Measurements from ENCODE around the gene TLE1. TPM values are rescaled to one million over a fixed set of nuclear protein-coding genes. Genes with fewer than 3 reads are reported as not detected.

The TLE1 gene
- total and polyA plus RNA-seq, 9 of the 15 experiments (the other 6 are each of a cell fraction or from before 2014, with no cell fraction given): 0.11 TPM; not detected in 8

DNA sequence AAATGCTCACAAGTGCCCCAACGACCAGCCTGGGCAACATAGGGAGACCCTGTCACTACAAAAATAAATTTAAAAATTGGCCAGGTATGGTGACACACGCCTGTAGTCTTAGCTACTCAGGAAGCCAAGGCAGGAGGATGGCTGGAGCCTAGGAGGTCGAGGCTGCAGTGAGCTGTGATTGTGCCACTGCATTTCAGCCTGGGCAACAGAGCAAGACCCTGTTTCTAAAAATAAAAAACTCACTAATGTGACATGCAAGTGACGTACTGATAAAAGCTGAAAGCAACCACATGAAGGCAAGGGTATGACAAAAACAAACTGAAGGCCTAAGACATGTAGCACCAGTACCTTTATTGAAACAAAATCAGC is 81.1 kb downstream of the TLE1 start:
- Histone ChIP-seq H3K4me3 (no peak overlapping the region), H3K79me2 (ENCODE audit: control insufficient read depth, insufficient read depth, low read length) (no peaks in the 10 kb centered on the region), H4K20me1 (replicated peaks; ENCODE audit: control insufficient read depth, insufficient read depth, low read length) (no peaks in the 10 kb centered on the region), H3K9ac (ENCODE audit: insufficient read depth in 1 of 2, low read depth in 2 of 2, low read length in 2 of 2) (no peak overlapping the region), H3K4me2 (ENCODE audit: insufficient read depth, low read length) (no peak overlapping the region), H3K9me1 (ENCODE audit: control insufficient read depth, insufficient read depth, low read length) (no peaks in the 10 kb centered on the region), H3K27ac (ENCODE audit: extremely low read depth, low read depth, low read length) (no peak overlapping the region), H3K27me3 (ENCODE audit: control insufficient read depth in 2 of 2, insufficient read depth in 2 of 2, low read length in 2 of 2) (no peaks in the 10 kb centered on the region), H3K36me3 (ENCODE audit: control insufficient read depth, insufficient read depth, low read length) (no peaks in the 10 kb centered on the region), H2AFZ (ENCODE audit: low read depth, low read length) (no peak overlapping the region), H3K9me3 (replicated peaks; ENCODE audit: control insufficient read depth, insufficient read depth, low read depth, low read length) (no peaks in the 10 kb centered on the region), H3K4me1 (replicated peaks in 1 of 2; ENCODE audit: control insufficient read depth in 2 of 2, insufficient read depth in 2 of 2, low read length in 2 of 2) (no peaks in the 10 kb centered on the region)
- ATAC-seq (no peak), FAIRE-seq (no peak), DNase-seq (ENCODE audit: extremely low read depth in 1 of 4, low spot score in 3 of 4) (no peak)
- no TSS peak for BruUV-seq (replicated peaks)
- in situ Hi-C loops (cut with MboI): no loop called here
- intact Hi-C loops (cut with micrococcal nuclease): no loop called here
- WGBS (ENCODE audit: insufficient coverage, low coverage, missing lambda C conversion rate): 0% methylated on average over 3 of the region's 4 CpGs
- POLR2A ChIA-PET: no interaction called here
- TF ChIP-seq, protein P1, sequence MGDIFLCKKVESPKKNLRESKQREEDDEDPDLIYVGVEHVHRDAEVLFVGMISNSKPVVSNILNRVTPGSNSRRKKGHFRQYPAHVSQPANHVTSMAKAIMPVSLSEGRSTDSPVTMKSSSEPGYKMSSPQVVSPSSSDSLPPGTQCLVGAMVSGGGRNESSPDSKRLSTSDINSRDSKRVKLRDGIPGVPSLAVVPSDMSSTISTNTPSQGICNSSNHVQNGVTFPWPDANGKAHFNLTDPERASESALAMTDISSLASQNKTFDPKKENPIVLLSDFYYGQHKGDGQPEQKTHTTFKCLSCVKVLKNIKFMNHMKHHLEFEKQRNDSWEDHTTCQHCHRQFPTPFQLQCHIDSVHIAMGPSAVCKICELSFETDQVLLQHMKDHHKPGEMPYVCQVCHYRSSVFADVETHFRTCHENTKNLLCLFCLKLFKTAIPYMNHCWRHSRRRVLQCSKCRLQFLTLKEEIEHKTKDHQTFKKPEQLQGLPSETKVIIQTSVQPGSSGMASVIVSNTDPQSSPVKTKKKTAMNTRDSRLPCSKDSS (IDR thresholded peaks at IDR 0.05; ENCODE audit: low read depth, partially characterized antibody): no peak
- TF ChIP-seq SRSF9 (IDR thresholded peaks at IDR 0.05; ENCODE audit: borderline replicate concordance, low read depth, low read length): no peak
- TF ChIP-seq ERF (CRISPR knock-in tag; IDR thresholded peaks at IDR 0.05): no peak
- TF ChIP-seq ZNF253 (CRISPR knock-in tag; conservative IDR thresholded peaks at IDR 0.05): no peak
- no peak for TF ChIP-seq ZNF224 (CRISPR knock-in tag; IDR thresholded peaks at IDR 0.05)
- no peak for TF ChIP-seq FOXA3 (CRISPR knock-in tag; conservative IDR thresholded peaks at IDR 0.05 in 1 of 2, IDR thresholded peaks at IDR 0.05 in 1 of 2)
- TF ChIP-seq ETV6 (IDR thresholded peaks at IDR 0.05; ENCODE audit: borderline replicate concordance in 1 of 2, low read depth in 2 of 2, low read length in 1 of 2): no peak
- no peak for TF ChIP-seq ETV6 (CRISPR knock-in tag; IDR thresholded peaks at IDR 0.05; ENCODE audit: borderline replicate concordance)
- no peak for TF ChIP-seq ZC3H11A (IDR thresholded peaks at IDR 0.05; ENCODE audit: low read depth, low read length)
- no peak for TF ChIP-seq HCFC1 (IDR thresholded peaks at IDR 0.05; ENCODE audit: low read depth, low read length)
- no peak for TF ChIP-seq SRF (CRISPR knock-in tag; IDR thresholded peaks at IDR 0.05)
- CTCF ChIA-PET (ENCODE audit: low intra/inter-chr PET ratio): no interaction called here
